Astrocyte (in vitro differentiated cells and primary cell): ENCODE data around the gene EVI5L. TPM values are rescaled to one million over a fixed set of nuclear protein-coding genes. Genes with fewer than 3 reads are reported as not detected.
"Not testable (repeated sequence)": the region's sequence is repeated elsewhere in the genome, so short reads cannot be mapped to it uniquely, and the experiment has no call there.

Source experiments
- DNase-seq: peaks from one replicate; pipeline ENCODE4 v3.0.0-alpha.2; 2010; ENCODE audit warnings: low read depth
- FAIRE-seq: peaks from 2 replicates; lab custom pipeline; 2011; peaks lifted over from hg19 to GRCh38; lab: Jason Lieb, UNC
- H2AFZ ChIP-seq: 2 replicates; pipeline ENCODE4 v1.6.0; 2012; ENCODE audit warnings: low read depth, low read length, inconsistent platforms
- H3K27ac ChIP-seq: 2 replicates; pipeline ENCODE4 v1.5.1; 2011; ENCODE audit warnings: low read depth, low read length, inconsistent platforms
- H3K27me3 ChIP-seq: 2 replicates; pipeline ENCODE4 v1.6.0; 2011; ENCODE audit warnings: low read length, inconsistent platforms; ENCODE audit not compliant: insufficient read depth
- H3K36me3 ChIP-seq: 2 replicates; pipeline ENCODE4 v1.5.1; 2011; ENCODE audit warnings: low read length, inconsistent platforms; ENCODE audit not compliant: insufficient read depth
- H3K4me1 ChIP-seq: 2 replicates; pipeline ENCODE4 v1.5.1; 2011; ENCODE audit warnings: low read length, inconsistent platforms; ENCODE audit not compliant: insufficient read depth
- H3K4me2 ChIP-seq: 2 replicates; pipeline ENCODE4 v1.6.0; 2012; ENCODE audit warnings: low read length, inconsistent platforms
- H3K4me3 ChIP-seq: 2 replicates; pipeline ENCODE4 v1.5.1; 2011; ENCODE audit warnings: low read depth, mild to moderate bottlenecking, low read length, inconsistent platforms; ENCODE audit not compliant: insufficient read depth
- H3K79me2 ChIP-seq: 2 replicates; pipeline ENCODE4 v1.6.0; 2012; ENCODE audit warnings: mild to moderate bottlenecking, low read length, inconsistent platforms; ENCODE audit not compliant: insufficient read depth
- H3K9ac ChIP-seq: 2 replicates; pipeline ENCODE4 v1.6.0; 2012; ENCODE audit warnings: mild to moderate bottlenecking, low read length, inconsistent platforms
- H3K9me3 ChIP-seq: 2 replicates; pipeline ENCODE4 v1.5.1; 2012; ENCODE audit warnings: low read depth, mild to moderate bottlenecking, low read length, inconsistent platforms; ENCODE audit not compliant: insufficient read depth
- H4K20me1 ChIP-seq: 2 replicates; pipeline ENCODE4 v1.6.0; 2012; ENCODE audit warnings: low read length, inconsistent platforms; ENCODE audit not compliant: insufficient read depth
- H3K27ac Mint-ChIP-seq: one replicate; pipeline ENCODE4 v1.8.0; 2021; ENCODE audit warnings: mild to moderate bottlenecking, mixed read lengths; ENCODE audit not compliant: unreplicated experiment
- H3K27me3 Mint-ChIP-seq: one replicate; pipeline ENCODE4 v1.8.0; 2021; ENCODE audit warnings: low read depth, mixed read lengths; ENCODE audit not compliant: unreplicated experiment
- H3K36me3 Mint-ChIP-seq: one replicate; pipeline ENCODE4 v1.8.0; 2021; ENCODE audit warnings: low read depth, mixed read lengths; ENCODE audit not compliant: unreplicated experiment
- H3K4me1 Mint-ChIP-seq: one replicate; pipeline ENCODE4 v1.8.0; 2021; ENCODE audit warnings: low read depth, mixed read lengths; ENCODE audit not compliant: unreplicated experiment
- H3K4me3 Mint-ChIP-seq: one replicate; pipeline ENCODE4 v1.8.0; 2021; ENCODE audit warnings: mild to moderate bottlenecking, moderate library complexity, mixed read lengths; ENCODE audit not compliant: unreplicated experiment
- H3K9me3 Mint-ChIP-seq: one replicate; pipeline ENCODE4 v1.8.0; 2021; ENCODE audit warnings: mild to moderate bottlenecking, mixed read lengths; ENCODE audit not compliant: unreplicated experiment
- CTCF ChIP-seq: IDR thresholded peaks from 2 replicates; pipeline ENCODE4 v1.5.1; 2011; ENCODE audit warnings: low read depth, mild to moderate bottlenecking, inconsistent platforms, low read length, moderate library complexity; ENCODE audit not compliant: insufficient read depth
- EZH2 ChIP-seq: IDR thresholded peaks from 2 replicates; pipeline ENCODE4 v1.6.1; 2012; ENCODE audit warnings: mild to moderate bottlenecking, low read length, inconsistent platforms; ENCODE audit not compliant: insufficient read depth
- total RNA-seq: library from RNA; stranded (reverse); gene quantifications from 2 replicates; pipeline ENCODE4 v1.2.1, GENCODE V29; 2021

EVI5L gene
- total RNA-seq, 1 donor from 2014 or later, result 22.1 TPM

DNA sequence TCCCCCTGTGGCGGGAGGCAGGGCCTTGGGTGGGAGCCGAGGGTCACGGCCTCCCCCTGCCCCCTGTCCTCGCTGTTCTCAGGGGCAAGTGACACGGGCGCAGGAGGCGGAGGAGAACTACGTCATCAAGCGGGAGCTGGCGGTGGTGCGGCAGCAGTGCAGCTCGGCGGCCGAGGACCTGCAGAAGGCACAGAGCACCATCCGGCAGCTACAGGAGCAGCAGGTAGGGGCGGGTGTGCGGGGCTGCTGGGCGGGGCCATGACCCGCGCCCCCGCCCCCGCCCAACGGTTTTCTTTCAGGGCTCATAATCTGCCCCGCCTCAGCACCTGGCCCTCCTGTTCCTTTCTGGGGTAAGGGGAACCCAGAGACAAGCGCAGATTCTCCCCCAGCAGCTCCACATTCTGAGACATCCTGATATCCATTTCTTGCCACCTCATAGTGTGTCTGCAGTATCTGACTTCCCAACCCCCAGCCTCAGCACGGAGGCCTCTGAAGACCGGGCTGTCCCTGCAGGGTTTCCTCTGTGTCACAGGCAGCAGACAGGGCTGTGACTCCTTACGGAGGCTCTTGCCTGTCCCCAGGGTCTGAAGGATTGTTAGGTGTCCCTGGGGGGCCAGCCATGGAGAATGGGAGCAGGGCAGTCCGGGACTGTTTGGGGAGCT lies 28.2 kb downstream of the EVI5L start:
- no peaks in the 10 kb centered on the region for H3K27me3 ChIP-seq

GRCh38 chr19:7859087-7859486 lies 29.1 kb downstream of the EVI5L start:
- not testable (repeated sequence) for H3K27ac ChIP-seq, H3K27me3 ChIP-seq, H2AFZ ChIP-seq, H3K27ac Mint-ChIP-seq, H3K9me3 Mint-ChIP-seq, DNase-seq, H3K36me3 Mint-ChIP-seq, H3K4me3 Mint-ChIP-seq, H3K4me1 Mint-ChIP-seq, FAIRE-seq, H4K20me1 ChIP-seq, H3K4me3 ChIP-seq, H3K27me3 Mint-ChIP-seq, H3K9ac ChIP-seq, H3K4me2 ChIP-seq, H3K9me3 ChIP-seq, H3K4me1 ChIP-seq, H3K36me3 ChIP-seq, H3K79me2 ChIP-seq

More for the DNA sequence above, 28.2 kb downstream of the EVI5L start:
- Mint-ChIP-seq H3K4me3 (no peak overlapping the region), H3K27me3 (peaks cover 10% of the 10 kb centered on the region), H3K9me3 (no peaks in the 10 kb centered on the region), H3K4me1 (peaks cover 2% of the 10 kb centered on the region), H3K36me3 (peaks cover 2% of the 10 kb centered on the region), H3K27ac (no peak overlapping the region)
- Histone ChIP-seq H3K79me2 (no peaks in the 10 kb centered on the region), H3K27ac (no peak overlapping the region), H2AFZ (no peak overlapping the region), H4K20me1 (peaks cover 9% of the 10 kb centered on the region), H3K9ac (no peak overlapping the region), H3K9me3 (no peaks in the 10 kb centered on the region), H3K4me3 (no peak overlapping the region), H3K4me2 (no peak overlapping the region), H3K36me3 (no peaks in the 10 kb centered on the region), H3K4me1 (no peaks in the 10 kb centered on the region)
- FAIRE-seq, result no peak
- no peak for DNase-seq
- TF ChIP-seq EZH2 (no peak), CTCF (no peak)

- TF ChIP-seq EZH2 (no peak), CTCF (no peak)
- Mint-ChIP-seq H3K27me3 (peaks cover 17% of the 10 kb centered on the region), H3K36me3 (peaks cover 2% of the 10 kb centered on the region), H3K9me3 (no peaks in the 10 kb centered on the region), H3K4me1 (peaks cover 2% of the 10 kb centered on the region), H3K4me3 (no peak overlapping the region), H3K27ac (no peak overlapping the region)
- Histone ChIP-seq H3K4me2 (no peak overlapping the region), H2AFZ (no peak overlapping the region), H3K9me3 (no peaks in the 10 kb centered on the region), H4K20me1 (peaks cover 13% of the 10 kb centered on the region), H3K27me3 (no peaks in the 10 kb centered on the region), H3K36me3 (no peaks in the 10 kb centered on the region), H3K79me2 (no peaks in the 10 kb centered on the region), H3K27ac (no peak overlapping the region), H3K9ac (no peak overlapping the region), H3K4me3 (no peak overlapping the region), H3K4me1 (no peaks in the 10 kb centered on the region)
- FAIRE-seq (no peak), DNase-seq (no peak)
Measured at GRCh38 chr19:7859831-7860713, 30.1 kb downstream of the EVI5L start.
